K562 (cell line): ENCODE results near the gene GATA6. TPM values are rescaled to one million over a fixed set of nuclear protein-coding genes. Genes with fewer than 3 reads are reported as not detected.

Source experiments
- ATAC-seq: fragments of 200-7000 bp; cut with Tn5 transposase; 3 replicates; pipeline ENCODE4 v1.9.1; 2020; ENCODE audit warnings: moderate library complexity
- BruUV-seq: library from RNA; stranded (reverse); fragments of 400-500 nt; replicated peaks from 2 replicates; lab custom pipeline; 2021; lab: Mats Ljungman, UMichigan
- CTCF ChIA-PET: fragments of 300-600 bp; formaldehyde crosslinking; extraction: SDS; loops from one replicate; lab custom pipeline; 2021; ENCODE audit warnings: low intra/inter-chr PET ratio; lab: Yijun Ruan, JAX
- POLR2A ChIA-PET: fragments of 300-600, 350-650 bp; sonication (Branson Sonifier 250); formaldehyde crosslinking; extraction: SDS; loops from one replicate; lab custom pipeline; 2021; ENCODE audit warnings: antibody characterized with exemption, inconsistent platforms; lab: Yijun Ruan, JAX
- DNase-seq, 4 experiments: peaks; one replicate each; pipeline versions ENCODE4 v3.0.0 to v3.0.0-alpha.2; 2011 to 2018; ENCODE audit warnings: low spot score in 3 of 4, mixed read lengths in 3 of 4; ENCODE audit errors: extremely low read depth in 1 of 4
- FAIRE-seq: peaks from 2 replicates; lab custom pipeline; 2011; peaks lifted over from hg19 to GRCh38; lab: Jason Lieb, UNC
- H2AFZ ChIP-seq: 2 replicates; pipeline ENCODE4 v1.6.0; 2011; ENCODE audit warnings: low read depth, low read length, control low read depth, inconsistent platforms
- H3K27ac ChIP-seq: fragments of 200-600 bp; 3 replicates; pipeline ENCODE4 v1.8.0; 2011; ENCODE audit warnings: low read depth, mild to moderate bottlenecking, control low read depth, inconsistent platforms, low read length, moderate library complexity, mixed read lengths; ENCODE audit errors: extremely low read depth
- H3K27me3 ChIP-seq, 2 experiments: fragments of 300-600 bp in 1 of 2; 2 replicates in 1 of 2; 3 replicates in 1 of 2; pipeline versions ENCODE4 v1.6.0 to v1.8.0; 2011; ENCODE audit warnings: inconsistent platforms in 2 of 2, low read length in 2 of 2, mild to moderate bottlenecking in 1 of 2, mixed read lengths in 1 of 2, moderate library complexity in 1 of 2; ENCODE audit not compliant: control insufficient read depth in 2 of 2, insufficient read depth in 2 of 2
- H3K36me3 ChIP-seq: fragments of 300-600 bp; 3 replicates; pipeline ENCODE4 v1.8.0; 2011; ENCODE audit warnings: mild to moderate bottlenecking, low read length, inconsistent platforms; ENCODE audit not compliant: control insufficient read depth, insufficient read depth
- H3K4me1 ChIP-seq, 2 experiments: fragments of 200-600 bp in 1 of 2; replicated peaks in 1 of 2; 2 replicates in 1 of 2; 3 replicates in 1 of 2; pipeline versions ENCODE4 v1.5.1 to v1.8.0; 2011; ENCODE audit warnings: inconsistent platforms in 2 of 2, low read length in 2 of 2, mild to moderate bottlenecking in 1 of 2, mixed read lengths in 1 of 2, moderate library complexity in 1 of 2; ENCODE audit not compliant: control insufficient read depth in 2 of 2, insufficient read depth in 2 of 2
- H3K4me2 ChIP-seq: 2 replicates; pipeline ENCODE4 v1.6.1; 2011; ENCODE audit warnings: low read length, control low read depth, inconsistent platforms, mixed read lengths; ENCODE audit not compliant: insufficient read depth
- H3K4me3 ChIP-seq: fragments of 200-600 bp; sonication (generic), shearing (Covaris generic); 2 replicates; pipeline ENCODE4 v1.5.1; 2016; ENCODE audit warnings: control low read depth, inconsistent platforms
- H3K79me2 ChIP-seq: fragments of 200-600 bp; 3 replicates; pipeline ENCODE4 v1.8.0; 2011; ENCODE audit warnings: low read length, inconsistent platforms; ENCODE audit not compliant: control insufficient read depth, insufficient read depth
- H3K9ac ChIP-seq, 2 experiments: 2 replicates each; pipeline versions ENCODE4 v1.6.0 to v1.6.1; 2011; ENCODE audit warnings: low read depth in 2 of 2, low read length in 2 of 2, control low read depth in 1 of 2, inconsistent platforms in 1 of 2, mild to moderate bottlenecking in 1 of 2, mixed read lengths in 1 of 2; ENCODE audit not compliant: insufficient read depth in 1 of 2
- H3K9me1 ChIP-seq: one replicate; pipeline ENCODE4 v1.6.0; 2011; ENCODE audit warnings: inconsistent platforms, mild to moderate bottlenecking, low read length, moderate library complexity; ENCODE audit not compliant: control insufficient read depth, insufficient read depth
- H3K9me3 ChIP-seq: replicated peaks from 2 replicates; pipeline ENCODE4 v1.5.1; 2011; ENCODE audit warnings: low read depth, low read length, inconsistent platforms; ENCODE audit not compliant: control insufficient read depth, insufficient read depth
- H4K20me1 ChIP-seq: replicated peaks from 2 replicates; pipeline ENCODE4 v1.6.1; 2011; ENCODE audit warnings: low read length, inconsistent platforms, mixed read lengths; ENCODE audit not compliant: control insufficient read depth, insufficient read depth
- CBFA2T3 ChIP-seq: fragments of 450-650 bp; IDR thresholded peaks from 2 replicates; pipeline ENCODE4 v1.6.1; 2017
- CBX1 ChIP-seq: sonication (generic); IDR thresholded peaks from 2 replicates; pipeline ENCODE4 v1.6.1; 2016; ENCODE audit warnings: antibody characterized with exemption, low read depth, mild to moderate bottlenecking
- FOXJ3 ChIP-seq: sonication (generic); formaldehyde crosslinking; IDR thresholded peaks from 2 replicates; pipeline ENCODE4 v1.4.0; 2020; ENCODE audit warnings: mild to moderate bottlenecking, missing genetic modification reagents
- GABPB1 ChIP-seq: sonication (generic); formaldehyde crosslinking; IDR thresholded peaks from 2 replicates; pipeline ENCODE4 v1.8.0; 2022; ENCODE audit warnings: mild to moderate bottlenecking, missing genetic modification reagents
- GATA2 ChIP-seq: sonication (generic); formaldehyde crosslinking; IDR thresholded peaks from 2 replicates; pipeline ENCODE4 v1.4.0; 2020; ENCODE audit warnings: mild to moderate bottlenecking, missing genetic modification reagents
- HDAC8 ChIP-seq: fragments of 450-650 bp; IDR thresholded peaks from 2 replicates; pipeline ENCODE4 v1.6.1; 2016; ENCODE audit warnings: mild to moderate bottlenecking, missing genetic modification characterization, moderate library complexity, missing compliant biosample characterization
- HSF4 ChIP-seq: fragments of 250-450 bp; sonication (Bioruptor Pico); IDR thresholded peaks from 2 replicates; pipeline ENCODE4 v2.1.2; 2022; ENCODE audit warnings: mild to moderate bottlenecking, moderate library complexity, borderline replicate concordance
- KLF1 ChIP-seq: fragments of 450-650 bp; IDR thresholded peaks from 2 replicates; pipeline ENCODE4 v1.6.1; 2016; ENCODE audit warnings: missing genetic modification characterization, missing compliant biosample characterization
- KLF10 ChIP-seq: fragments of 250-450 bp; sonication (Bioruptor Pico); IDR thresholded peaks from 2 replicates; pipeline ENCODE4 v1.6.1; 2021; ENCODE audit warnings: matching md5 sums
- PRMT5 ChIP-seq: sonication (generic); formaldehyde crosslinking; IDR thresholded peaks from 2 replicates; pipeline ENCODE4 v1.5.0; 2020; ENCODE audit warnings: missing genetic modification reagents
- RNF2 ChIP-seq: sonication (generic); IDR thresholded peaks from 2 replicates; pipeline ENCODE4 v1.6.1; 2016
- SETDB1 ChIP-seq: IDR thresholded peaks from one replicate; pipeline ENCODE4 v1.6.1; 2012; ENCODE audit warnings: low read length, control low read depth, inconsistent platforms
- STAT5A ChIP-seq: IDR thresholded peaks from 2 replicates; pipeline ENCODE4 v1.6.1; 2012; ENCODE audit warnings: low read length, inconsistent platforms, borderline replicate concordance
- TEAD2 ChIP-seq: fragments of 450-650 bp; IDR thresholded peaks from 2 replicates; pipeline ENCODE4 v1.6.1; 2016; ENCODE audit warnings: missing genetic modification characterization, control low read depth, missing compliant biosample characterization
- ZNF165 ChIP-seq: fragments of 250-450 bp; sonication (Bioruptor Pico); IDR thresholded peaks from 2 replicates; pipeline ENCODE4 v1.4.0; 2020; ENCODE audit warnings: borderline replicate concordance
- ZNF444 ChIP-seq: fragments of 250-450 bp; sonication (Bioruptor Pico); IDR thresholded peaks from 2 replicates; pipeline ENCODE4 v1.4.0; 2020; ENCODE audit warnings: mild to moderate bottlenecking, moderate library complexity
- ZNF589 ChIP-seq: fragments of 200-800 bp; sonication (Bioruptor generic); IDR thresholded peaks from 2 replicates; pipeline ENCODE4 v1.6.1; 2016; ENCODE audit warnings: low read depth, missing genetic modification characterization, missing compliant biosample characterization
- WGBS: fragments of 100-300 bp; shearing (Covaris generic); methylation state at CpG from one replicate; pipeline ENCODE4 v1.1.6; 2016; ENCODE audit warnings: low coverage, mixed read lengths; ENCODE audit not compliant: insufficient coverage; ENCODE audit errors: missing lambda C conversion rate; 5-methylcytosine and 5-hydroxymethylcytosine counted together
- in situ Hi-C: fragments of 300-500 bp; cut with MboI; formaldehyde crosslinking; loops from 4 replicates; pipeline ENCODE4 v1.15.0; 2018; ENCODE audit warnings: inconsistent platforms, mixed read lengths
- intact Hi-C: fragments of 100-400 bp; cut with micrococcal nuclease; formaldehyde crosslinking; loops from 2 replicates; pipeline ENCODE4 v1.14.2; 2022
- polyA plus RNA-seq, 8 experiments: library from polyadenylated mRNA; depleted of rRNA in 4 of 8; stranded (reverse) in 5 of 8; unstranded in 3 of 8; fragments of >200 nt; fragmentation: Nextera tagmentation in 2 of 8; fragmentation: Illumina TruSeq in 1 of 8; extraction: Ambion mirVana in 2 of 8; extraction: Trizol in 1 of 8; gene quantifications; 2 replicates each; pipeline versions ENCODE4 v1.2.1 to v1.2.3, GENCODE V29; 2011 to 2014; ENCODE audit warnings: inconsistent platforms in 1 of 8, missing spikeins in 1 of 8
- total RNA-seq, 7 experiments: library from RNA; depleted of rRNA in 6 of 7; stranded (reverse); fragments of >200 nt in 6 of 7; fragmentation: Illumina TruSeq in 2 of 7; extraction: Trizol in 2 of 7; gene quantifications; 2 replicates each; pipeline versions ENCODE4 v1.2.1 to v1.2.3, GENCODE V29; 2011 to 2021; ENCODE audit warnings: low replicate concordance in 1 of 7
- TF ChIP-seq, protein P1 (sequence below): fragments of 200-800 bp; sonication (Bioruptor generic); IDR thresholded peaks from 2 replicates; pipeline ENCODE4 v1.6.1; 2017; ENCODE audit warnings: missing genetic modification characterization, missing compliant biosample characterization
- TF ChIP-seq, protein P2 (sequence below), 2 experiments: IDR thresholded peaks; 2 replicates each; pipeline ENCODE4 v1.6.1; 2012; ENCODE audit warnings: improper control_type of control experiment in 2 of 2, low read depth in 2 of 2, low read length in 2 of 2, borderline replicate concordance in 1 of 2

Gene GATA6
- total and polyA plus RNA-seq, 9 of the 15 experiments (the other 6 are each of a cell fraction or from before 2014, with no cell fraction given), result 0.01 to 0.24 (median 0.16) TPM; not detected in 5

DNA sequence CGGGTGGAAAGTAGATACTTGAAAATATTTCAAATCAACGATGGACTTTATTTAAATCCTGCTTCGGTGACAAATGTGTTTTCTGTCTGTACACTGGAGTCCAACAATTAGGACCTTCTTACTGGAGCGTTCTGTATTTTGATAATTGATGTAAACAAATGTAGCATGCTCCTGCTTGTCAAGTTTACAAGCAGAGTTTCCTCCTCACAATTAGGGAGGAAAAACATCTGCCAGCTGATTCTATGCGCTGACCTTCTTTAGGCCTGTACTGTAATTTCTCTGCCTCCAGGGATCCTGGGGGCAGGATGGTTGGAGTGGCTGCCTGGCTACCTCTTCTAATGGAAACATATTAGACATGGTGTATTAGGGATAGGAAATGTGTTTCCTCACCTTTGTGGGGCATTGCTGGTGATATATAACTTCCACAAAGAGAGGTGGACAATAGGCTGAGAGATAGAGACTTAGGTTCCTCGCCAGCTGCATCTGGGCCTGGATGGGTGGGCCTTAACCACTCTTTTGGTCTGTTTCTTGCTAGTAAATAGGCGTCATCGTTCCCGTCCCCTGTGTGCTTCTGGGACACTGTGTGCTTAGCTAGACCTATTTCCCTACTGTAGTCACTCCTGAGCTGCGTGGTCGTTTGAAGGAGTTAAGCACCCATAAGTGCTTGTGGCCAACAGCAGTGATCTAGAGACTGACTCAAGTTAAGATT lies 19.3 kb downstream of the GATA6 start (continued):
- TF ChIP-seq HSF4 (CRISPR knock-in tag) (no peak), FOXJ3 (no peak), PRMT5 (CRISPR knock-in tag) (no peak)

DNA sequence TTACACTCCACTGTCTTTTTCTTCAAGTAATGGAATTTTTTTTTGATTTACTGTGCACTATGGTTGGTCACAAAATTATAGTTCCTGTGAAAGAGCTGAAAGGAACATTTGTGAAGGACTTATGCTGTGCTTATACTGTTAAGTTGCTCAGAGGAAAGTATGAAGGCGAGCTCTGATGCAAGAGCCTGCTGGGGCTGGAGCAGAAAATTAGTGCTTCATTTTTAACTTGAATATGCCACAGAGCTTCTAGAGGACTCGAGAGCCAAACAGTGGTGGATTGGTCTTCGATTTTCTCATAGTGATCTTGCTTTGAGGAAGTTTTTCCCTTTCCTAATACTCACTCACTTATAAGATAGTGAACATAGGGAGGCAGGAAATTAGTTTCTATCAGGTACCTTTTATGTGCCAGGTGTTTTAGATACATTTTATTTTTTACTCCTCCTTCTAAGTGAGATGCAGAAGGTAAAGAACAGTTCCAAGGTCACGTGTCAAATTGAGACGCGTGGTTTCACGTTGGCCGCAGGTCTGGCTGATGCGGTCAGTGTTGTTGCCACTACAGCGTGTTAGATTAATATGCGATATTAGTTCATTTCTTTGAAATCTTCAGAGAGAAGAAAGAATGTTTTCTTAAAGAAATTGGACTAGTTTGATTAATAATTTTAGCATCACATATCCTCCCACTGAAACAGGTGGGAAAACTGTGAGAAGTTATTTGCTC lies 20.2 kb downstream of the GATA6 start:
- WGBS, result 73% methylated on average over 11 of the region's 11 CpGs
- H3K9ac ChIP-seq, result no peak overlapping the region
- ATAC-seq (no peak), DNase-seq (no peak), FAIRE-seq (no peak)
- H2AFZ ChIP-seq, result peak overlapping the region; percentile 3; the same call in 1 of the 2 replicates
- ChIA-PET CTCF (no interaction called here), POLR2A (interaction anchor here (0.6 kb wide), 1 partner anchor 604 kb away, joined by 3 read pairs; no protein-coding TSS in a partner anchor)
- H3K4me3 ChIP-seq, result no peak overlapping the region
- no peaks in the 10 kb centered on the region for H3K27me3 ChIP-seq
- no peaks in the 10 kb centered on the region for H3K36me3 ChIP-seq
- BruUV-seq, result no TSS peak
- H3K4me1 ChIP-seq, result peaks cover 7 to 19% of the 10 kb centered on the region in 2 experiments; a peak in 4 of 5 replicates
- no peaks in the 10 kb centered on the region for H3K9me1 ChIP-seq
- in situ Hi-C loops (no loop called here), intact Hi-C loops (no loop called here)
- H4K20me1 ChIP-seq, result no peaks in the 10 kb centered on the region
- H3K4me2 ChIP-seq, result no peak overlapping the region
- no peak overlapping the region for H3K27ac ChIP-seq
- H3K79me2 ChIP-seq, result no peaks in the 10 kb centered on the region
- no peaks in the 10 kb centered on the region for H3K9me3 ChIP-seq
- no peak for TF ChIP-seq GATA2 (CRISPR knock-in tag)
- TF ChIP-seq, protein P1, sequence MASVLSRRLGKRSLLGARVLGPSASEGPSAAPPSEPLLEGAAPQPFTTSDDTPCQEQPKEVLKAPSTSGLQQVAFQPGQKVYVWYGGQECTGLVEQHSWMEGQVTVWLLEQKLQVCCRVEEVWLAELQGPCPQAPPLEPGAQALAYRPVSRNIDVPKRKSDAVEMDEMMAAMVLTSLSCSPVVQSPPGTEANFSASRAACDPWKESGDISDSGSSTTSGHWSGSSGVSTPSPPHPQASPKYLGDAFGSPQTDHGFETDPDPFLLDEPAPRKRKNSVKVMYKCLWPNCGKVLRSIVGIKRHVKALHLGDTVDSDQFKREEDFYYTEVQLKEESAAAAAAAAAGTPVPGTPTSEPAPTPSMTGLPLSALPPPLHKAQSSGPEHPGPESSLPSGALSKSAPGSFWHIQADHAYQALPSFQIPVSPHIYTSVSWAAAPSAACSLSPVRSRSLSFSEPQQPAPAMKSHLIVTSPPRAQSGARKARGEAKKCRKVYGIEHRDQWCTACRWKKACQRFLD (CRISPR knock-in tag), result no peak
- no peak for TF ChIP-seq CBFA2T3
- no peak for TF ChIP-seq KLF1 (tag)
- no peak for TF ChIP-seq ZNF589 (CRISPR knock-in tag)
- TF ChIP-seq GABPB1 (CRISPR knock-in tag), result no peak
- no peak for TF ChIP-seq ZNF444
- no peak for TF ChIP-seq SETDB1
- TF ChIP-seq, protein P2, sequence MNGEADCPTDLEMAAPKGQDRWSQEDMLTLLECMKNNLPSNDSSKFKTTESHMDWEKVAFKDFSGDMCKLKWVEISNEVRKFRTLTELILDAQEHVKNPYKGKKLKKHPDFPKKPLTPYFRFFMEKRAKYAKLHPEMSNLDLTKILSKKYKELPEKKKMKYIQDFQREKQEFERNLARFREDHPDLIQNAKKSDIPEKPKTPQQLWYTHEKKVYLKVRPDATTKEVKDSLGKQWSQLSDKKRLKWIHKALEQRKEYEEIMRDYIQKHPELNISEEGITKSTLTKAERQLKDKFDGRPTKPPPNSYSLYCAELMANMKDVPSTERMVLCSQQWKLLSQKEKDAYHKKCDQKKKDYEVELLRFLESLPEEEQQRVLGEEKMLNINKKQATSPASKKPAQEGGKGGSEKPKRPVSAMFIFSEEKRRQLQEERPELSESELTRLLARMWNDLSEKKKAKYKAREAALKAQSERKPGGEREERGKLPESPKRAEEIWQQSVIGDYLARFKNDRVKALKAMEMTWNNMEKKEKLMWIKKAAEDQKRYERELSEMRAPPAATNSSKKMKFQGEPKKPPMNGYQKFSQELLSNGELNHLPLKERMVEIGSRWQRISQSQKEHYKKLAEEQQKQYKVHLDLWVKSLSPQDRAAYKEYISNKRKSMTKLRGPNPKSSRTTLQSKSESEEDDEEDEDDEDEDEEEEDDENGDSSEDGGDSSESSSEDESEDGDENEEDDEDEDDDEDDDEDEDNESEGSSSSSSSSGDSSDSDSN (IDR thresholded peaks at IDR 0.05; ENCODE audit: borderline replicate concordance in 1 of 2, low read depth in 2 of 2, low read length in 2 of 2), result no peak
- no peak for TF ChIP-seq STAT5A
- TF ChIP-seq HDAC8 (tag), result no peak
- TF ChIP-seq RNF2, result no peak
- TF ChIP-seq ZNF165 (CRISPR knock-in tag), result no peak
- no peak for TF ChIP-seq CBX1
- TF ChIP-seq TEAD2 (tag), result no peak
- no peak for TF ChIP-seq KLF10 (CRISPR knock-in tag)
